Measurements from ENCODE around the gene CEP55. TPM values are rescaled to one million over a fixed set of nuclear protein-coding genes. Genes with fewer than 3 reads are reported as not detected.

Gene CEP55
- total RNA-seq, 1 donor from 2014 or later = 6.0 TPM

GRCh38 chr10:93475227-93475626 lies 21.2 kb upstream of the CEP55 start:
- no peak overlapping the region for H3K4me3 Mint-ChIP-seq (ENCODE audit: unreplicated experiment)
- H3K9me3 Mint-ChIP-seq (ENCODE audit: unreplicated experiment) = no peaks in the 10 kb centered on the region
- no peak for TF ChIP-seq CTCF (IDR thresholded peaks at IDR 0.05; ENCODE audit: partially characterized antibody, unreplicated experiment)
- no peaks in the 10 kb centered on the region for H3K36me3 Mint-ChIP-seq (ENCODE audit: unreplicated experiment)
- H3K4me1 Mint-ChIP-seq (ENCODE audit: low read depth, unreplicated experiment) = no peaks in the 10 kb centered on the region
- H3K27ac Mint-ChIP-seq (ENCODE audit: unreplicated experiment) = no peak overlapping the region
- H3K27me3 Mint-ChIP-seq (ENCODE audit: unreplicated experiment) = no peaks in the 10 kb centered on the region
- no peak for DNase-seq

GRCh38 chr10:93475871-93476270 lies 20.5 kb upstream of the CEP55 start:
- Mint-ChIP-seq H3K4me1 (ENCODE audit: low read depth, unreplicated experiment) (no peaks in the 10 kb centered on the region), H3K27ac (ENCODE audit: unreplicated experiment) (no peak overlapping the region), H3K4me3 (ENCODE audit: unreplicated experiment) (no peak overlapping the region), H3K27me3 (ENCODE audit: unreplicated experiment) (no peaks in the 10 kb centered on the region), H3K36me3 (ENCODE audit: unreplicated experiment) (no peaks in the 10 kb centered on the region), H3K9me3 (ENCODE audit: unreplicated experiment) (no peaks in the 10 kb centered on the region)
- no peak for DNase-seq
- no peak for TF ChIP-seq CTCF (IDR thresholded peaks at IDR 0.05; ENCODE audit: partially characterized antibody, unreplicated experiment)

GRCh38 chr10:93476756-93477155 lies 19.7 kb upstream of the CEP55 start:
- no peak for DNase-seq
- Mint-ChIP-seq H3K4me1 (ENCODE audit: low read depth, unreplicated experiment) (no peaks in the 10 kb centered on the region), H3K27ac (ENCODE audit: unreplicated experiment) (no peak overlapping the region), H3K9me3 (ENCODE audit: unreplicated experiment) (no peaks in the 10 kb centered on the region), H3K4me3 (ENCODE audit: unreplicated experiment) (no peak overlapping the region), H3K36me3 (ENCODE audit: unreplicated experiment) (no peaks in the 10 kb centered on the region), H3K27me3 (ENCODE audit: unreplicated experiment) (no peaks in the 10 kb centered on the region)
- TF ChIP-seq CTCF (IDR thresholded peaks at IDR 0.05; ENCODE audit: partially characterized antibody, unreplicated experiment) = no peak

GRCh38 chr10:93478873-93479272 lies 17.5 kb upstream of the CEP55 start:
- no peak for DNase-seq
- H3K36me3 Mint-ChIP-seq (ENCODE audit: unreplicated experiment) = no peaks in the 10 kb centered on the region
- no peaks in the 10 kb centered on the region for H3K9me3 Mint-ChIP-seq (ENCODE audit: unreplicated experiment)
- H3K4me1 Mint-ChIP-seq (ENCODE audit: low read depth, unreplicated experiment) = no peaks in the 10 kb centered on the region
- no peak overlapping the region for H3K4me3 Mint-ChIP-seq (ENCODE audit: unreplicated experiment)
- no peak overlapping the region for H3K27ac Mint-ChIP-seq (ENCODE audit: unreplicated experiment)
- H3K27me3 Mint-ChIP-seq (ENCODE audit: unreplicated experiment) = no peaks in the 10 kb centered on the region
- TF ChIP-seq CTCF (IDR thresholded peaks at IDR 0.05; ENCODE audit: partially characterized antibody, unreplicated experiment) = no peak

GRCh38 chr10:93481637-93482144 lies 14.7 kb upstream of the CEP55 start:
- Mint-ChIP-seq H3K27me3 (ENCODE audit: unreplicated experiment) (no peaks in the 10 kb centered on the region), H3K4me3 (ENCODE audit: unreplicated experiment) (peak overlapping the region; percentile 81), H3K36me3 (ENCODE audit: unreplicated experiment) (no peaks in the 10 kb centered on the region), H3K4me1 (ENCODE audit: low read depth, unreplicated experiment) (no peaks in the 10 kb centered on the region), H3K27ac (ENCODE audit: unreplicated experiment) (no peak overlapping the region), H3K9me3 (ENCODE audit: unreplicated experiment) (no peaks in the 10 kb centered on the region)
- DNase-seq = no peak
- TF ChIP-seq CTCF (IDR thresholded peaks at IDR 0.05; ENCODE audit: partially characterized antibody, unreplicated experiment) = no peak
